Fibroblast of the aortic adventitia (primary cell): ENCODE data around the gene GTF3C5. TPM values are rescaled to one million over a fixed set of nuclear protein-coding genes. Genes with fewer than 3 reads are reported as not detected.
"Not testable (repeated sequence)": the region's sequence is repeated elsewhere in the genome, so short reads cannot be mapped to it uniquely, and the experiment has no call there.

Experiments
- DNase-seq: peaks from one replicate; pipeline ENCODE4 v3.0.0-alpha.2; 2010; ENCODE audit warnings: low read depth
- H3K4me3 ChIP-seq: 2 replicates; pipeline ENCODE4 v1.5.1; 2011; ENCODE audit warnings: low read depth, mild to moderate bottlenecking, control low read depth, low read length, moderate library complexity
- CTCF ChIP-seq: IDR thresholded peaks from 2 replicates; pipeline ENCODE4 v1.5.1; 2011; ENCODE audit warnings: mild to moderate bottlenecking, low read length, control low read depth, inconsistent platforms; ENCODE audit not compliant: insufficient read depth
- total RNA-seq: library from RNA; depleted of rRNA; stranded (reverse); fragments of >200 nt; gene quantifications from 2 replicates; pipeline ENCODE4 v1.2.3, GENCODE V29; 2012; ENCODE audit warnings: low replicate concordance

Gene GTF3C5
- total RNA-seq, 1 donor = 33.9 TPM

DNA sequence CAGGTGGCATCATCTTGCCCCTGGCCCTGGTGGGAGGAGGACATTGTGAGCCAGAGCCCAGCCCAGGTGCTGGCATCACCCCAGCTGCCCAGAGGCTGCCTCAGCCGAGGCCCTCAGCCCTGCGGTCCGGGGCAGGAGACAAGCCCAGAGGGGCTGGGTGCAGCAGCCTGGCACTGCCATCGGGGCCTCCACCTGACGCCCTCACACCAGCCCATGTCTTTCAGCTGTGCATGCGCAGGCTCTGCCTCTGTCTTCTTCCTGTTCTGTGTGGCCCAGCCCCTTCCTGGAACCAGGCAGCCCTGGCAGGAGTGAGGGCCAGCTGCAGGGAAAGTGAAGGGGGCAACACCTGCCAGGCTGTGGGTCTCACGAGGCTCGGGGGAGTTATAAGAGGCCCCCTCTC is 26.2 kb downstream of the GTF3C5 start:
- no peak overlapping the region for H3K4me3 ChIP-seq
- no peak for DNase-seq
- TF ChIP-seq CTCF = no peak

- no peak for TF ChIP-seq CTCF
- no peak overlapping the region for H3K4me3 ChIP-seq
- no peak for DNase-seq
These were observed 26.8 kb downstream of the GTF3C5 start for GRCh38 chr9:133057553-133057952.

GRCh38 chr9:133058071-133058470 is 27.3 kb downstream of the GTF3C5 start:
- no peak overlapping the region for H3K4me3 ChIP-seq
- DNase-seq = no peak
- no peak for TF ChIP-seq CTCF

- DNase-seq = no peak
- H3K4me3 ChIP-seq = no peak overlapping the region
- TF ChIP-seq CTCF = no peak
These were observed 27.9 kb downstream of the GTF3C5 start for GRCh38 chr9:133058550-133059320.

DNA sequence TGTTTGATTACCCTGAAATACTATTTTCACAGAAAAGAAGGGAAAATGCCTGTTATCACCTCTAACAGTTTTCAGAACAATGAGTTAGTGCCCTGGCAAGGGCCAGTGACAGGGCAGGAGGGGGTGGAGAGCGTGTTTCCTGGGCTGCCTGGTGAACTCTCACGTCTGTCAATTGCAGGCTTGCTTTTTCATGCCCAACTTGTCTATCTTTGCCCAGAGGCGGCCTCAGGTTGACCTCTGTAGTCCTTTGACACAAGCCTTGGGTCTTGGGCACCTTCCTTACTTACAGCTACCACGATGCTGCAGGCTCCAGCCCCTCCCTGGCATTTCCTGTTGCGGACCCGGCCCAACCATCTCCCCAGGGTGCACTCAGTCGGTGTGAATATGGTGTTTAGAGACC is 28.8 kb downstream of the GTF3C5 start:
- H3K4me3 ChIP-seq = no peak overlapping the region
- TF ChIP-seq CTCF = no peak
- no peak for DNase-seq

DNA sequence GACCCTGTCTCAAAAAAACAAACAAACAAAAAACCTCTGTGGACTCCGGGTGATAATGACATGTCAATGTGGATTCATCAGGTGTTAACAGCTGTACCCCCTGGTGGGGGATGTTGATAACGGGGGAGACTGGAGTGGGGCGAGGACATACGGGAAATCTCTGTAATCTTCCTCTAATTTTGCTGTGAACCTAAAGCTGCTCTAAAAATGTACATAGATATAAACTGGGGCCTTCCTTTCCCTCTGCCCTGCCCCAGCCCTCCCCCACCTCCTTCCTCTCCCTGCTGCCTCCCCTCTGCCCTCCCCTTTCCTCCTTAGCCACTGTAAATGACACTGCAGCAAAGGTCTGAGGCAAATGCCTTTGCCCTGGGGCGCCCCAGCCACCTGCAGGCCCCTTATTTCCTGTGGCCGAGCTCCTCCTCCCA is 29.6 kb downstream of the GTF3C5 start:
- no peak for DNase-seq
- TF ChIP-seq CTCF = no peak
- no peak overlapping the region for H3K4me3 ChIP-seq

DNA sequence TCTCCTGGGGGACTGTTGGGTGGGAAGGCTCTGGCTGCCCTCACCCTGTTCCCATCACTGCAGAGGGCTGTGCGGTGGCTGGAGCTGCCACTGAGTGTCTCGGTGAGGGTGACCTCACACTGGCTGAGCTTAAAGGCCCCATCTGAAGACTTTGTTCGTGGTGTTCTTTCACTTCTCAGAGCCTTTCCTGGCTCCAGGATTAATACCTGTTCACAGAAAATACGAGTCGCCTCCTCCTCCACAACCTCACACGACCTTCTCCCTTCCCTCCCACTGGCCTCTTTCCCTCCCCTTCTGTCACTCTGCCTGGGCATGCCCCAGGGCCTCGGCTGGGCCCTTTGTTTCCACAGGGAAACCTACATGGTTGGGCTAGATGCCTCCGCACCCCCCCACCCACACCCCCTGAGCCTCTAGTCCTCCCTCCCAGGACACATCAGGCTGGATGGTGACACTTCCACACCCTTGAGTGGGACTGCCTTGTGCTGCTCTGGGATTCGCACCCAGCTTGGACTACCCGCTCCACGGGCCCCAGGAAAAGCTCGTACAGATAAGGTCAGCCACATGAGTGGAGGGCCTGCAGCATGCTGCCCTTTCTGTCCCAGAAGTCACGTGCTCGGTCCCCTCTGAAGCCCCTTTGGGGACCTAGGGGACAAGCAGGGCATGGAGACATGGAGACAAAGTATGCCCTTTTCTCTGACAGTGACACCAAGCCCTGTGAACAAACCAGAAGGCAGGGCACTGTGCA is 30.4 kb downstream of the GTF3C5 start:
- H3K4me3 ChIP-seq = not testable (repeated sequence)
- peak; percentile 2 for DNase-seq

DNA sequence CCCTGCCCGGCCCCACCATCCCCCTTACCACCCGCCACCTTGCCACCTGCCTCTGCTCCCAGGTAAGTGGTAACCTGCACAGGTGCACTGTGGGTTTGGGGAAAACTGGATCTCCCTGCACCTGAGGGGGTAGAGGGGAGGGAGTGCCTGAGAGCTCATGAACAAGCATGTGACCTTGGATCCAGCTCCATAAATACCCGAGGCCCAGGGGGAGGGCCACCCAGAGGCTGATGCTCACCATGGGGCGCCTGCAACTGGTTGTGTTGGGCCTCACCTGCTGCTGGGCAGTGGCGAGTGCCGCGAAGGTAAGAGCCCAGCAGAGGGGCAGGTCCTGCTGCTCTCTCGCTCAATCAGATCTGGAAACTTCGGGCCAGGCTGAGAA is 31.0 kb downstream of the GTF3C5 start, which contains the start of gene CEL:
TSS of gene CEL (plus strand) at position 218 of the 382 bp plus-strand sequence. CDS start at position 240, 22 bp downstream.
- not testable (repeated sequence) for DNase-seq, H3K4me3 ChIP-seq

GRCh38 chr9:133062569-133062968 is 31.8 kb downstream of the GTF3C5 start:
- H3K4me3 ChIP-seq, DNase-seq: not testable (repeated sequence)
